GM12878 (cell line): ENCODE measurements around the gene CAMK1. TPM values are rescaled to one million over a fixed set of nuclear protein-coding genes. Genes with fewer than 3 reads are reported as not detected.

Experiments used
- ATAC-seq: fragments of 200-7000 bp; cut with Tn5 transposase; 3 replicates; pipeline ENCODE4 v1.9.1; 2020; ENCODE audit warnings: mild to moderate bottlenecking, moderate library complexity
- BruUV-seq: library from RNA; stranded (reverse); fragments of 400-500 nt; replicated peaks from 2 replicates; lab custom pipeline; 2021; lab: Mats Ljungman, UMichigan
- CTCF ChIA-PET: fragments of 300-600 bp; sonication (Branson Sonifier 250); formaldehyde crosslinking; extraction: SDS; loops from one replicate; lab custom pipeline; 2021; ENCODE audit warnings: inconsistent platforms; lab: Yijun Ruan, JAX
- POLR2A ChIA-PET: fragments of 350-600 bp; formaldehyde crosslinking; extraction: SDS; loops from one replicate; lab custom pipeline; 2021; ENCODE audit warnings: inconsistent platforms; lab: Charles Lee
- RAD21 ChIA-PET: fragments of 300-600 bp; sonication (Branson Sonifier 250); formaldehyde crosslinking; loops from one replicate; lab custom pipeline; 2023; ENCODE audit warnings: antibody characterized with exemption; ENCODE audit not compliant: unreplicated experiment; lab: Charles Lee
- SMC1A ChIA-PET: fragments of 300-600 bp; sonication (Branson Sonifier 250); formaldehyde crosslinking; loops from one replicate; lab custom pipeline; 2023; ENCODE audit not compliant: unreplicated experiment, uncharacterized antibody; lab: Charles Lee
- DNase-seq: peaks from one replicate; pipeline ENCODE4 v3.0.0-alpha.2; 2011; ENCODE audit warnings: low read depth, low spot score
- FAIRE-seq: peaks from 3 replicates; lab custom pipeline; 2011; peaks lifted over from hg19 to GRCh38; lab: Jason Lieb, UNC
- H2AFZ ChIP-seq: 2 replicates; pipeline ENCODE4 v1.6.0; 2011; ENCODE audit warnings: low read depth, low read length, control low read depth; ENCODE audit not compliant: control insufficient read depth
- H3K27ac ChIP-seq: 2 replicates; pipeline ENCODE4 v1.5.1; 2011; ENCODE audit warnings: control low read depth; ENCODE audit not compliant: control insufficient read depth, insufficient read depth
- H3K27me3 ChIP-seq, 2 experiments: replicated peaks in 1 of 2; 2 replicates each; pipeline versions ENCODE4 v1.6.0 to v1.6.1; 2011; ENCODE audit warnings: low read length in 1 of 2; ENCODE audit not compliant: control insufficient read depth in 2 of 2, insufficient read depth in 2 of 2
- H3K36me3 ChIP-seq, 2 experiments: 2 replicates each; pipeline ENCODE4 v1.5.1; 2011; ENCODE audit warnings: low read length in 1 of 2; ENCODE audit not compliant: control insufficient read depth in 2 of 2, insufficient read depth in 2 of 2
- H3K4me1 ChIP-seq: 2 replicates; pipeline ENCODE4 v1.6.1; 2011; ENCODE audit warnings: mild to moderate bottlenecking, low read length, moderate library complexity, mixed read lengths; ENCODE audit not compliant: control insufficient read depth, insufficient read depth
- H3K4me2 ChIP-seq: 2 replicates; pipeline ENCODE4 v1.6.0; 2011; ENCODE audit warnings: control low read depth; ENCODE audit not compliant: control insufficient read depth, insufficient read depth
- H3K4me3 ChIP-seq: fragments of 200-600 bp; sonication (generic); 2 replicates; pipeline ENCODE4 v1.5.1; 2016
- H3K79me2 ChIP-seq: 2 replicates; pipeline ENCODE4 v1.6.0; 2011; ENCODE audit warnings: low read length; ENCODE audit not compliant: control insufficient read depth, insufficient read depth
- H3K9ac ChIP-seq: 2 replicates; pipeline ENCODE4 v1.8.0; 2011; ENCODE audit warnings: low read length, control low read depth, mixed read lengths; ENCODE audit not compliant: control insufficient read depth, insufficient read depth
- H3K9me3 ChIP-seq: replicated peaks from 3 replicates; pipeline ENCODE4 v1.5.1; 2011; ENCODE audit warnings: mild to moderate bottlenecking, low read length; ENCODE audit not compliant: control insufficient read depth, insufficient read depth
- H4K20me1 ChIP-seq: 2 replicates; pipeline ENCODE4 v1.6.0; 2011; ENCODE audit not compliant: control insufficient read depth, insufficient read depth
- ASH2L ChIP-seq: fragments of 300-600, 200-600 bp; sonication (generic); IDR thresholded peaks from 2 replicates; pipeline ENCODE4 v1.6.1; 2017; ENCODE audit warnings: low read depth, mild to moderate bottlenecking, borderline replicate concordance
- BACH1 ChIP-seq: fragments of 450-650 bp; IDR thresholded peaks from 2 replicates; pipeline ENCODE4 v1.6.1; 2017; ENCODE audit warnings: mild to moderate bottlenecking, borderline replicate concordance
- CHD2 ChIP-seq: IDR thresholded peaks from 2 replicates; pipeline ENCODE4 v1.6.1; 2011; ENCODE audit warnings: low read depth, low read length, improper control_type of control experiment, borderline replicate concordance
- HDGF ChIP-seq: fragments of 450-650 bp; IDR thresholded peaks from 2 replicates; pipeline ENCODE4 v1.6.1; 2016; ENCODE audit warnings: antibody characterized with exemption
- IKZF1 ChIP-seq: fragments of 450-650 bp; conservative IDR thresholded peaks from 2 replicates; pipeline ENCODE4 v1.6.1; 2017; ENCODE audit warnings: antibody characterized with exemption, mild to moderate bottlenecking
- JUNB ChIP-seq: IDR thresholded peaks from 2 replicates; pipeline ENCODE4 v1.6.1; 2016; ENCODE audit warnings: antibody characterized with exemption, mild to moderate bottlenecking
- MEF2B ChIP-seq: fragments of 450-650 bp; IDR thresholded peaks from 2 replicates; pipeline ENCODE4 v1.6.1; 2018; ENCODE audit warnings: mild to moderate bottlenecking, moderate library complexity; ENCODE audit not compliant: partially characterized antibody, poor library complexity, severe bottlenecking
- MYB ChIP-seq: fragments of 150-350 bp; IDR thresholded peaks from 2 replicates; pipeline ENCODE4 v1.6.1; 2014; ENCODE audit warnings: mild to moderate bottlenecking, low read depth, low read length, borderline replicate concordance
- POLR2AphosphoS2 ChIP-seq: IDR thresholded peaks from 2 replicates; pipeline ENCODE4 v1.6.1; 2011; ENCODE audit warnings: low read depth, mild to moderate bottlenecking, low read length, improper control_type of control experiment, moderate library complexity
- ZNF217 ChIP-seq: fragments of 450-650 bp; IDR thresholded peaks from 2 replicates; pipeline ENCODE4 v1.6.1; 2017; ENCODE audit warnings: antibody characterized with exemption, mild to moderate bottlenecking
- WGBS: methylation state at CpG from one replicate; pipeline ENCODE4 v1.1.6; 2016; ENCODE audit warnings: low lambda C conversion rate; ENCODE audit not compliant: insufficient replicate concordance, insufficient coverage; ENCODE audit errors: missing lambda C conversion rate; 5-methylcytosine and 5-hydroxymethylcytosine counted together
- in situ Hi-C: fragments of 300-500 bp; cut with MboI; formaldehyde crosslinking; loops from 9 replicates; pipeline ENCODE4 v1.14.3; 2018; ENCODE audit warnings: mixed read lengths
- intact Hi-C: fragments of 100-400 bp; cut with micrococcal nuclease; formaldehyde crosslinking; loops from one replicate; pipeline ENCODE4 v1.14.2; 2022; ENCODE audit not compliant: unreplicated experiment
- polyA plus RNA-seq, 11 experiments: library from polyadenylated mRNA; depleted of rRNA in 4 of 11; unstranded in 6 of 11; stranded (reverse) in 5 of 11; fragments of >200 nt; fragmentation: Nextera tagmentation in 4 of 11; fragmentation: Illumina TruSeq in 1 of 11; extraction: Ambion mirVana in 4 of 11; extraction: Trizol in 1 of 11; gene quantifications; 1 replicate in 1 of 11; 2 replicates in 10 of 11; pipeline versions ENCODE4 v1.2.1 to v1.2.3, GENCODE V29; 2011 to 2016; ENCODE audit warnings: inconsistent platforms in 2 of 11, missing spikeins in 2 of 11, low read depth in 1 of 11
- total RNA-seq, 4 experiments: library from RNA; depleted of rRNA in 3 of 4; stranded (reverse); fragments of >200 nt in 3 of 4; fragmentation: Illumina TruSeq in 1 of 4; extraction: Trizol in 1 of 4; gene quantifications; 2 replicates each; pipeline versions ENCODE4 v1.2.1 to v1.2.3, GENCODE V29; 2013 to 2021
- TF ChIP-seq, protein P1 (sequence below): IDR thresholded peaks from 2 replicates; pipeline ENCODE4 v1.6.1; 2011; ENCODE audit warnings: low read depth, mild to moderate bottlenecking, low read length, moderate library complexity, borderline replicate concordance; ENCODE audit errors: extremely low read depth
- TF ChIP-seq, protein P2 (sequence below): fragments of 450-650 bp; IDR thresholded peaks from 2 replicates; pipeline ENCODE4 v1.6.1; 2017; ENCODE audit warnings: low read depth, mild to moderate bottlenecking, moderate library complexity
- TF ChIP-seq, protein P3 (sequence below): fragments of 450-650 bp; formaldehyde crosslinking; IDR thresholded peaks from 2 replicates; pipeline ENCODE4 v1.4.0; 2022; ENCODE audit warnings: mild to moderate bottlenecking, moderate library complexity

CAMK1 gene
- total and polyA plus RNA-seq, 10 of the 15 experiments (the other 5 are each of a cell fraction or from before 2014, with no cell fraction given), result 0.24 to 2.1 (median 0.51) TPM; not detected in 2

DNA sequence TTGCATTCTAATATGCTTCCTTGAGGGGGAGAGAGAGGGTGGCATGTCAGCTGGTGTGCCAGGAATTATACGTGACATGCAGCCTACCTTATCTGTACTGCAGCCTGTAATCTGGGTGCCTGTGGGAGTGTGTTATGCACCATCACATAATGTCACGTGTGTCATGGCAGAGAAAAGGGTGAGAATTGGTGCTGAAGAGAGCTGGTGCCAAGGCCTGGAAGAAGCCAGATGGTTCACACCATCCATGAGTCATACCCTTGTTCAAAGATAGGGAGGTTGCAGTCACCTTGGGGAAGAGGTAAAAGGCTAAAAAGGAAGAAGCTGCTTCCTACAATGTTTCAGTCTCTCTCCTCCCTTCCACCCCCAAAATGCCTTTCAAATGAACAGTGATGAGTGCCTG is 32.9 kb downstream of the CAMK1 start:
- no TSS peak for BruUV-seq
- no peaks in the 10 kb centered on the region for H3K27me3 ChIP-seq
- peaks cover 12% of the 10 kb centered on the region for H3K4me1 ChIP-seq
- peaks cover 30% of the 10 kb centered on the region for H3K79me2 ChIP-seq
- FAIRE-seq (no peak), ATAC-seq (no peak), DNase-seq (no peak)
- CTCF ChIA-PET, result interaction anchor here (2.3 to 2.4 kb wide), 2 partner anchors 9 to 233 kb away, joined by 11 read pairs; no protein-coding TSS in a partner anchor
- TF ChIP-seq JUNB (no peak), MEF2B (no peak), CHD2 (no peak), ASH2L (no peak), POLR2AphosphoS2 (no peak), BACH1 (no peak), IKZF1 (no peak), MYB (no peak), ZNF217 (no peak), HDGF (no peak)
- TF ChIP-seq, protein P1, sequence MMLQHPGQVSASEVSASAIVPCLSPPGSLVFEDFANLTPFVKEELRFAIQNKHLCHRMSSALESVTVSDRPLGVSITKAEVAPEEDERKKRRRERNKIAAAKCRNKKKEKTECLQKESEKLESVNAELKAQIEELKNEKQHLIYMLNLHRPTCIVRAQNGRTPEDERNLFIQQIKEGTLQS, result no peak
- TF ChIP-seq, protein P2, sequence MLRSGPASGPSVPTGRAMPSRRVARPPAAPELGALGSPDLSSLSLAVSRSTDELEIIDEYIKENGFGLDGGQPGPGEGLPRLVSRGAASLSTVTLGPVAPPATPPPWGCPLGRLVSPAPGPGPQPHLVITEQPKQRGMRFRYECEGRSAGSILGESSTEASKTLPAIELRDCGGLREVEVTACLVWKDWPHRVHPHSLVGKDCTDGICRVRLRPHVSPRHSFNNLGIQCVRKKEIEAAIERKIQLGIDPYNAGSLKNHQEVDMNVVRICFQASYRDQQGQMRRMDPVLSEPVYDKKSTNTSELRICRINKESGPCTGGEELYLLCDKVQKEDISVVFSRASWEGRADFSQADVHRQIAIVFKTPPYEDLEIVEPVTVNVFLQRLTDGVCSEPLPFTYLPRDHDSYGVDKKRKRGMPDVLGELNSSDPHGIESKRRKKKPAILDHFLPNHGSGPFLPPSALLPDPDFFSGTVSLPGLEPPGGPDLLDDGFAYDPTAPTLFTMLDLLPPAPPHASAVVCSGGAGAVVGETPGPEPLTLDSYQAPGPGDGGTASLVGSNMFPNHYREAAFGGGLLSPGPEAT, result no peak
- TF ChIP-seq, protein P3, sequence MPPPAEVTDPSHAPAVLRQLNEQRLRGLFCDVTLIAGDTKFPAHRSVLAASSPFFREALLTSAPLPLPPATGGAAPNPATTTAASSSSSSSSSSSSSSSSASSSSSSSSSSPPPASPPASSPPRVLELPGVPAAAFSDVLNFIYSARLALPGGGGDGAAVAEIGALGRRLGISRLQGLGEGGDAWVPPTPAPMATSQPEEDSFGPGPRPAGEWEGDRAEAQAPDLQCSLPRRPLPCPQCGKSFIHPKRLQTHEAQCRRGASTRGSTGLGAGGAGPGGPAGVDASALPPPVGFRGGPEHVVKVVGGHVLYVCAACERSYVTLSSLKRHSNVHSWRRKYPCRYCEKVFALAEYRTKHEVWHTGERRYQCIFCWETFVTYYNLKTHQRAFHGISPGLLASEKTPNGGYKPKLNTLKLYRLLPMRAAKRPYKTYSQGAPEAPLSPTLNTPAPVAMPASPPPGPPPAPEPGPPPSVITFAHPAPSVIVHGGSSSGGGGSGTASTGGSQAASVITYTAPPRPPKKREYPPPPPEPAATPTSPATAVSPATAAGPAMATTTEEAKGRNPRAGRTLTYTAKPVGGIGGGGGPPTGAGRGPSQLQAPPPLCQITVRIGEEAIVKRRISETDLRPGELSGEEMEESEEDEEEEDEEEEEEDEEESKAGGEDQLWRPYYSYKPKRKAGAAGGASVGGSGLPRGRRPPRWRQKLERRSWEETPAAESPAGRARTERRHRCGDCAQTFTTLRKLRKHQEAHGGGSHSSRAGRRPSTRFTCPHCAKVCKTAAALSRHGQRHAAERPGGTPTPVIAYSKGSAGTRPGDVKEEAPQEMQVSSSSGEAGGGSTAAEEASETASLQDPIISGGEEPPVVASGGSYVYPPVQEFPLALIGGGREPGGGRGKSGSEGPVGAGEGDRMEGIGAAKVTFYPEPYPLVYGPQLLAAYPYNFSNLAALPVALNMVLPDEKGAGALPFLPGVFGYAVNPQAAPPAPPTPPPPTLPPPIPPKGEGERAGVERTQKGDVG (CRISPR knock-in tag), result no peak
- intact Hi-C loops (loop anchor here (10.0 kb wide), 1 partner anchor 382 kb away; no protein-coding TSS in a partner anchor), in situ Hi-C loops (no loop called here)
- no peak overlapping the region for H3K4me3 ChIP-seq
- peaks cover 26 to 46% of the 10 kb centered on the region in 2 experiments for H3K36me3 ChIP-seq
- RAD21 ChIA-PET, result interaction anchor here (1.2 kb wide), 1 partner anchor 14 kb away, joined by 3 read pairs; no protein-coding TSS in a partner anchor
- no peak overlapping the region for H2AFZ ChIP-seq
- no peak overlapping the region for H3K9ac ChIP-seq
- H4K20me1 ChIP-seq, result peaks cover 3% of the 10 kb centered on the region
- no peak overlapping the region for H3K27ac ChIP-seq
- POLR2A ChIA-PET, result interaction anchor here (0.6 kb wide), 1 partner anchor 342 kb away, joined by 3 read pairs; no protein-coding TSS in a partner anchor
- SMC1A ChIA-PET, result interaction anchor here (1.0 to 1.5 kb wide), 4 partner anchors 10 to 233 kb away, joined by 3 to 4 read pairs (median 3); partner anchors contain the start of gene OGG1
- no peak overlapping the region; the same call in 1 of the 2 replicates for H3K4me2 ChIP-seq
- 60% methylated on average over 2 of the region's 2 CpGs for WGBS
- no peaks in the 10 kb centered on the region for H3K9me3 ChIP-seq
